GM18505 (cell line): ENCODE results near the gene DRD3.

Experiments
- ATAC-seq: cut with Tn5 transposase; IDR thresholded peaks from one replicate; pipeline ENCODE4 v1.9.1; 2021; ENCODE audit not compliant: unreplicated experiment
- POLR2A ChIP-seq: IDR thresholded peaks from 4 replicates; pipeline ENCODE4 v1.6.1; 2011; ENCODE audit warnings: borderline replicate concordance; ENCODE audit not compliant: insufficient read depth, insufficient read length; ENCODE audit errors: extremely low read depth

DRD3 gene

DNA sequence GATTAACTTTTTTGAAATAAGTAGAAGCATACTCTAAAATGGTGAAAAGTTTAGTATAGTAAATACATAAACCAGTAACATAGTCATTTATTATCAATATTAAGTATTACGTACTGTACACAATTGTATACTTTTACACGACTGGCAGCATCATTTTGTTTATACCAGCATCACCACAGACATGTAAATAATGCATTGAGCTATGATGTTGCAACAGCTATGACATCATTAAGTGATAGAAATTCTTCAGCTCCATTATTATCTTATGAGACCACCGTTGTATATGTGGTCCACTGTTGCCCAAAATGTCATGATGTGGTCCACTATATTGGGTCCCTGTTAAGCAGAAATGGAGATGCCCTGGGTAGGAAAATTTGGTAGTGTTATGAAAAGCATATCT is 51.3 kb downstream of the DRD3 start:
- ATAC-seq, result no peak
- TF ChIP-seq POLR2A, result no peak

DNA sequence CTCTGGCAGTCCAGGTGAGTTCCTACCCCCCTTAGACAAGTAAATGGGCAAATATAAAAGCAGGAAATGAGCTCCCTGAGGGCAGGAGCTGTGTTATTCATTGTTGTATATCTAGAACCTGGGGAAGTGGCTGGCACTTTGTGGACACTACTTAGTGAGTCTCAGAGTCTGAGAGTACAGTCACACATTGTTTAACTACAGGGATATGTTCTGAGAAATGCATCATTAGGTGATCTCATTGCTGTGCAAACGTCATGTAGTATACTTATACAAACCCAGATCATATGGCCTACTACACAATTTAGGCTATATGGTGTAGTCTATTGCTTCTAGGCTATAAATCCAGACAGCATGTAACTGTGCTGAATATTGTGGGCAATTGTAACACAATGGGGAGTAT is 52.4 kb downstream of the DRD3 start:
- no peak for TF ChIP-seq POLR2A
- no peak for ATAC-seq

DNA sequence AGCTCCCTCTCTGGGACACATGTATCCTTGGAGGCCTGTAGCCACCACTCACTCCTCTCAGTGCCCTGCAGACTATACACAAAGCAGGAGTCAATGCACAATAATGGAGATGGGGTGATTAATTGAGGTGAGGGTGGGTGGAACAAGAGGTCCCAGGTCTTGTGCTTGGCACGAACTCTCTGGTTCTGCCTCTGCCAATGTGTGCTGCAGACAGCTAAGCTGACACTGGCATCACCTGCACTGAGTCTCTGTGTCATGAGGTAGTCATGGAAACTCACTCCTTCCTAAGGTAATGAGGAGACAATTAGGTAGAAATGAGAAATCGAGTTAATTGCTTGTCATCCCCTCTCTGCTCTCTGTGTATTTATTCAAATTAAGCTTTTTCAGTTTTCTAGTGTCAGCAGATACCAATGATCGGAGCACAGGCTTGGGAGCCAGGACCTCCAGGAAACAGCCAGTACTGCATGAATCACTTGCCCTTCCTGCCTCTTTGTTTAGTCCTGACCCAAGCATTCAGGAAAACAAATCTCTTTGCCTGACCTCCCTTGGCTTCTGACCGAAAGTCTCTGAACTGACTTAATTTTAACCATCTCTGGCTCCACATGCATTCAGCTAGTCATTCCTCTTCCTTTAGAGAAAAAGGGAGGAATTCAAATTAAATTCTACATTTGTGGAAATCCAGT is 56.7 kb downstream of the DRD3 start:
- no peak for TF ChIP-seq POLR2A
- ATAC-seq, result no peak

DNA sequence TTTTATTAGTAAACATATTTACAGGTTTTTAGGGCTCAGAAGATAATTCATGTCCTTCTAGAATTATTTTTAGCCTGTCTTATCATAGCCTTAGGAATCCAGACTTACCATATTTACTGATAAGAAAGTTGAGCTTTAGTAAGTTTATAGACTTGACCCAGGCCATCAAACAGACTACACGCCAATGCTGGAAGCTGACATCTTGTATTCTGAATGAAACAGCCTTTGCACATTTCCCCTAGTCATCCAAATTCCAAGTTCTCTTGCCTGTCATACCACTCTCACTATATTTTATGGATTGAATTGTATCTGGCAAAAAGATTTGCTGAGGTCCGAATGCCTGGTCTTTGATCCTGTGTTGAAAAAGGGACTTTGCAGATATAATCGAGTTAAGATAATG is 58.6 kb downstream of the DRD3 start:
- TF ChIP-seq POLR2A, result no peak
- ATAC-seq, result no peak

DNA sequence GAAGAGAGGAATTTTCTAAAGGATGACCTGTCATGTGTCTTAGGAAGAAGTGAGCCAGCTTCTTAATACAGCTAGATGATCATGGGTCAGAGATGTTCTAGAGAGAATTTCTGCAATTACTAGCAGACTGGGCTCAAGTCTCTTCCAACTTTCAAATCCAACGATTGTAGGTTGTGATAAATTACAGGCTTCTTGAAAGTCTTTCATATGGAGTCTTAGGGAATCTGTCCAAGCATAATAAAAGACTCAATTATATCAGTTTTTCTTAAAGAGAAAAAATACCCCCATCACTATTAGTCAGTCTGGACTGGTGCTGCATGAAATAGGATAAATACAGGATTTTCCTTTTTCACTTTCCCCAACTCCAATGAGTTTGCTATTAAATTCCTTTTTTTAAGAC is 59.1 kb downstream of the DRD3 start:
- TF ChIP-seq POLR2A, result no peak
- no peak for ATAC-seq

DNA sequence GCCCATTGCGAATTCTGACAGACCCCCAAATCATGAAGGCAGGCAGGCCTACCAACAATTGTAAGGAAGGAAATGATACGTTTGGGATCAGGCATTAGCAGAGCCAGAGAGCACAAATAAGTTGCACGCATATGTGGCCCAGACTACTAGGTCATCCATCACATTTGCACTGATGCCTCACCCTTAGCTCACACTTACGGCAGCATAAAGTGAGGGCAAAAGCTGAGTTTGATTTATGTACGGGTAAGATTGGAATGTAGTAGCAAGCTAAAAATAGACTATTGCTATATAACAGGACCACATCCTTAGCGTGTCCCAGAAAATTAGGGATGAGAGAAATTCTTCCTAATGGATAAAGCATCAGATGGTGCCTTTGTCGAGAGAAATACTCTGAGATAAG is 63.7 kb downstream of the DRD3 start:
- TF ChIP-seq POLR2A, result no peak
- no peak for ATAC-seq

DNA sequence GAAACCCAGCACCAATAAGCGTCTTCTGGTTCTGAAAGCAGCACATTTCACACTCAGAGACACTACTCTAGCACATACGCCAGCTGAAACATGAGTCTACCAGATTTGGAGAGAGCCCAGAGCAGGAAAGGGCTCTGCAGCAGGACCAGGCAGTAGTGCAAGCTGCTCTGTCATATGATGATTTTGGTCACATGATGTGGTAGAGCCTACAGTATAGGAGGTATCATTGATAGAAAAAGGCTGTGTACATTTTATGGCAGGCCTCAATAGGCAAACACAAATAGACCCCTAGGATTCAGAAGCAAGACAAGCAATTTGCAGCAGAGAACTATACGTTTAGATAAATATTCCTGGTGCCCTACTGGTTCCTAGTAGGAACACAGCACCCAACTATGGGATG is 64.1 kb downstream of the DRD3 start:
- ATAC-seq, result no peak
- no peak for TF ChIP-seq POLR2A

DNA sequence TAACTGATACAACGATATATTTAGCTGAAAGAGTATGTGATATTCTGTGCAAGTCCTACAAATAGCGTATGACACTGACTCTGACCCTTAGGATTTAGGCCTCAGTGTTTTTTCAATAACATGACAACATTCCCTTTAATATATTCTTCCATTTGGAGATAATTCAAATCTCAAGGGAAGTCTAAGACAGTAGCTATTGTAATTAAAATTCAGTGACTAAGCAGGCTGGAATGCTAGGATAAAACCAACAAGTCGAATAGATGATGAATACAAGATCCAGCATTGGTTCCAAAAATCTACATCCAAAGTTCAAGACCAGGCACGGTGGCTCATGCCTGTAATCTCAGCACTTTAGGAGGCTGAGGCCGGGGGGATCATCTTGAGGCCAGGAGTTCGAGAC is 66.2 kb downstream of the DRD3 start:
- ATAC-seq, result no peak
- no peak for TF ChIP-seq POLR2A

DNA sequence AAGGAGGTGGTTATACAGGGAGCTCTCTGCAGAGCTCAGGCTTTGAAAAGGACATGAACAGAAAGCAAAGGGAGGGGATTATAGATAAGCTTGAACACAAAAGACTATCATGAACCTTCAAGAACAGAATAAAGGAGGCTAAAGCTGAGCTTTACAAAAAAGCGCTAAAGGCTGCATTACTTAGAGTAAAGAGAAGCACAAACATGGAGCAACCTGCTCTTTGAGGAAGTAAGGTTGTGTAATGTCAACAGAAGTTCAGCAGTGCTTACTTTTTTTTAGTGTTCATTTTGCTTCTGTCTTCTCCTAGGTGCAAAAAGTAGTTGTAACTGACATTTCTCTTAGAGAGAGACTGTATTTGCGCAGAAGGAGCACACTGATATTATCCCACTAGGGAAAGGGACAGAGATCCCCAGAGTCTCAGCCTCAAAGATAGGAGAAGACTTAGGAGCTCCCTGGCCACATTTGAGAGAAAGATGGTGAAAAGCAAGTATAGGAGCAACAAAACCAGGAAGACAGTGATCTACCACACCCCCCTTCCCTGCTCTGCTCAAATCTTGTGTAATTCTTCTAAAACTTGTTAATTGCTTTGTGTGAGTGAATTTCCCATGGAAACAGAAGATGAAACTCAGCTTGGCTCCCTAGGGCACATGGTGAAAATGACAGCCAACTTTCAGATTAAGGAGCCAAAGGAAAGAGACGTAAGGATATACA is 67.6 kb downstream of the DRD3 start:
- no peak for TF ChIP-seq POLR2A
- no peak for ATAC-seq

DNA sequence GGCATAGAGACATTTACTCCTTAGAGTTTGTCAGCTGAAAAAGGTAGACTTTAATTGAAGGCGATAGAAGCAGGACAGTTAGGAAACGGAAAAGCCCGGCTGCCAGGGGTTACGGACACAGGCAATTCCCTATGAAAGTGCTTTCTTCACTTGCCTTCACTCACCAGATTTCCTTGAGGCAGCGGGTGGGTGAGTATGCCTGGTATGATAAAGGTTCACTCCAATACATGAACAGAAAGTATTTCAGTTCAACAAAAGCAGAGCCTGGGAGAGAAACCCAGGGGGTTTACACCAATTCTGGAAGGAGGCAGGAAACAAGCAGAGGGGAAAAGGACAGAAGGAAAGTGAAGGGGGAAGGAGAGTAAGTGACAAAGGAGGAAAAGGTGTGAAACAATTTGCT is 68.4 kb downstream of the DRD3 start:
- TF ChIP-seq POLR2A, result no peak
- ATAC-seq, result no peak

DNA sequence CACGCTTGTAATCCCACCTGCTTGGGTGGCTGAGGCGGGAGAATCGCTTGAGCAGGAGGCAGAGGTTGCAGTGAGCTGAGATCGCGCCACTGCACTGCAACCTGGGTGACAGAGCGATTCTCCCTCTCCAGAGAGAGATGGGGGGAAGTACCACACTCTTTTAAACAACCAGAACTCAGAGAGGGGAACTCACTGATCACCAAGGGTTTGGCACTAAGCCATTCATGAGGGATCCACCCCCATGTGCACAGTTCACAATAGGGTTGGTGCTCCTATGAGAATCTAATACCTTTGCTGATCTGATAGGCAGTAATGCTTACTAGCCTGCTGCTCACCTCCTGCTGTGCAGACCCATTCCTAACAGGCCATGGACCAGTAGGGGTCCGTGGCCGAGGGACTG is 70.7 kb downstream of the DRD3 start:
- TF ChIP-seq POLR2A, result no peak
- ATAC-seq, result no peak

DNA sequence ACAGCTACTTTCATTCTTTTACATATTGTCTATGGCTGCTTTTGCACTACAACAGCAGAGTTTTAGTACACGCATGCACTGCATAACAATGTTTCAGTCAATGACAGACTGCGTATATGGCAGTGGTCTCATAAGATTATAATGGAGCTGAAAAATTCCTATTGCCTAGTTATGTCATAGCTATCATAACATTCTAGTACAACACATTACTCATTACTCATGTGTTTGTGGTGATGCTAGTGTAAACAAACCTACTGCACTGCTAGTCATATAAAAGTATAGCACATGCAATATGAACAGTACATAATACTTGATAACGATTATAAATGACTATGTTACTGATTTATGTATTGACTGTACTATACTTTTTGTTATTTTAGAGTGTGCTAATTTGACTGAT is 74.4 kb downstream of the DRD3 start:
- TF ChIP-seq POLR2A, result no peak
- no peak for ATAC-seq

DNA sequence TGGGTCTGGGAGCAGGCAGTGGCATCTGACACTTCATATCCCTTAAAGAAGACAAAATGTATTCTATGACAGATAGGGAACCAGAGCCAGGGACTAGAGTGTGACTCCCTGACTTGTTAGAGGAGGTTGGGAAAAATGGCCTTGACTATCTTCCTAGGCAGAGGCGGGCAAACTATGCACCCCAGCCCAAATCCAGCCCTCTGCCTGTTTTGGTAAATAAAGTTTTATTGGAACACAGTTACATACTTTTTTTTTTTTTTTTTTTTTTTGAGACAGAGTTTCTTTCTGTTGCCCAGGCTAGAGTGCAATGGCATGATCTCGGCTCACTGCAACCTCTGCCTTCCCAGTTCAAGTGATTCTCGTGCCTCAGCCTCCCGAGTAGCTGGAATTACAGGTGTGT is 75.0 kb downstream of the DRD3 start:
- no peak for TF ChIP-seq POLR2A
- no peak for ATAC-seq

DNA sequence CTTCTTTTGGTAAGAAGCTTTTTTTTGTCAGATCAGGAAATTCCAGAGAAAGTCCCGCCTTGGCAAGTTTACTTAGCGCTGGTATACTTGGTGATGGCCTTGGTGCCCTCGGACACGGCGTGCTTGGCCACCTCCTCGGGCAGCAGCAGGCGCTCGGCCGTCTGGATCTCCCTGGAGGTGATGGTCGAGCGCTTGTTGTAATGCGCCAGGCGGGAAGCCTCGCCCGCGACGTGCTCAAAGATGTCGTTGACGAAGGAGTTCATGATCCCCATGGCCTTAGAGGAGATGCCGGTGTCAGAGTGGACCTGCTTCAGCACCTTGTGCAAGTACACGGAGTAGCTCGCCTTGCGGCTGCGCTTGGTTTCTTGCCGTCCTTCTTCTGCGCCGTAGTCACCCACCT is 75.7 kb downstream of the DRD3 start:
- no peak for ATAC-seq
- no peak for TF ChIP-seq POLR2A

DNA sequence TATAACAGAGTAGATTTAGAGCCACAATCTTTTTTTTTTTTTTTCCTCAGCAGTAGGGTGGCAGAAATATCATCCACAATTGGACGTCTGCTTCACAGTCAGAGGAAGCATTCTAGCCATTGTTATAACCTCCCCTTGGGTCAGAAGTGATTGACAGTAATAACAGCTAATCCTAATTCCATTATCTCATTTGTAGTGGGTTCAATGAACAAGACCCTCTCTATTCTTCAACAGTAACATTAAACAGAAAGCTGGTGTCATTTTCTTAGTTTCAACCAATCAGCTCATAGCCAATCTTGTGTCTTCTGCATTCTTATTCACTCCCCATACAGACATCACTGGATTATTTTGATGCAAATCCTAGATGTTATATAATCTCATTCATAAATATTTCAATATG is 77.8 kb downstream of the DRD3 start:
- no peak for ATAC-seq
- TF ChIP-seq POLR2A, result no peak

DNA sequence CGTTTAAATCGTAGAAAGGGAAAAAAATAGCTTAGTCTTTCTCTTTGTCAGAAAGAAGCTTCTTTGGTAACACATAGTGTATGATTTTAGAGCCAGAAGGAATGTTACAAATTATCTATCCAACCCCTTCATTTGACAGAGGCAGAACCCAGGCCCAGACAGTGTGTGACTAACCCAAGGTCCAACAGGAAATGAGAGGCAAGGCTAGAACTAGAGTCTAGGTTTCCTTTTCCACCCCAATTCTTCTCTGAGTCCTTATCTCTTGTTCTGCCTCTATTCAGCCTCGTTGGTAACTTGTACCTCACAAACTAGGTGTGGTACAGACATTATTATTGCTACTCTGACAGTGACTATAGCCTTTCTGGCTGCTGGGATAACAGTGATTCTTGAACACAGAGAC is 83.1 kb downstream of the DRD3 start:
- TF ChIP-seq POLR2A, result no peak
- no peak for ATAC-seq

DNA sequence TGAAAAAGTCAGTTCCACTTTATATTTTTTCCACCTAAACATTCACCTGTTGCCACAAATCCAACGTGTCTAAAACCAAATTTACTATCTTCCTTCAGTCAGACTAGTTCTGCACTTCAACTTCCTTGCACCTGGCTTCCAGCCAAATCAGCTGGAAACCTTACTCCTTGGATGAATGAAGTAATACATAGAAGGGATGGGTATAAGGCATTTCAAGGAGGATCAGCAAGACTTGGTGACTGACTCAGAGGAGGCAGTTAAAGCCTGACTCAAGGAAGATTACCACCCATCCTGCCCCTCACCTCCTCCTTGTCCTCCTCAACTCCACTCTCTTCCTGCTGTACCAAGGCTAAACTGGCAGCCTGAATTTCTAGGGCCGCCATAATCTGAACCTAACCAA is 85.3 kb downstream of the DRD3 start:
- ATAC-seq, result no peak
- no peak for TF ChIP-seq POLR2A
